NK-92 treated with Interleukin-12 subunit alpha and Interleukin-12 subunit beta, amount 100 ng/mL, for 24 hours (cell line): ENCODE data around the gene STX2.
"Not testable (repeated sequence)": the region's sequence is repeated elsewhere in the genome, so short reads cannot be mapped to it uniquely, and the experiment has no call there.

Source experiments
- DNase-seq: peaks from one replicate; lab custom pipeline; 2025; lab: John Stamatoyannopoulos, UW

The STX2 gene

GRCh38 chr12:130764475-130765185 is 74.4 kb downstream of the STX2 start:
- no peak for DNase-seq

GRCh38 chr12:130764073-130764472 is 75.0 kb downstream of the STX2 start:
- no peak for DNase-seq

GRCh38 chr12:130762319-130762675 is 76.8 kb downstream of the STX2 start:
- no peak for DNase-seq

- DNase-seq: no peak
Measured at GRCh38 chr12:130761537-130762318, 77.3 kb downstream of the STX2 start.

DNA sequence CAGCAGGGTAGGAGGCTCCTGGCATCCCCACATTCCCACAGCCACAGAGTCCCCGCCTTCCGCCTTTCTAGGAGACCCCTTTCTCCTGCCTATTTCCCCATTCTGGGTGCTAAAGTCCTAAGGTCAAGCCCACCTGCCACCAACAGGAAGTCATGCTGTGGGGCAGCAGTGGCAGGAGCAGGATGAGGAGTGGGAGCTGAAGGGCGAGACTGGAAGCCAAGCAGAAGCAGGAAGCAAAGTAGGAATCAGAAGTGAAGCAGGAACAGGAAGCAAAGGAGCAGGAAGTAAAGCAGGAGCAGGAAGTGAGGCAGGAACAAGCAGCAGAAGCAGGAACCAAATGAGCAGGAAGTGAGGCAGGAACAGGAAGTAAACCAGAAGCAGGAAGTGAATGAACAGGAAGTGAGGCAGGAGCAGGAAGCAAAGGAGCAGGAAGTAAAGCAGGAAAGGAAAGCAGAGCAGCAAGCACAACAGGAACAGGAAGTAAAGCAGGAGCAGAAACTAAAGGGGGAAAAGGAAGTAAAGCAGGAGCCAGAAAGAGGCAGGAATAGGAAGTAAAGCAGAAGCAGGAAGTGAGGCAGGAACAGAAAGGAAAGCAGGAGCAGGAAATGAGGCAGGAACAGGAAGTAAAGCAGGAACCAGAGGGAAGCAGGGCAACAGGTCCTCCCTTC is 84.7 kb downstream of the STX2 start:
- no peak for DNase-seq

GRCh38 chr12:130752692-130753230 is 86.3 kb downstream of the STX2 start:
- peak; percentile 2 for DNase-seq

- not testable (repeated sequence) for DNase-seq
Measured at GRCh38 chr12:130752037-130752436, 87.0 kb downstream of the STX2 start.

- no peak for DNase-seq
Measured at GRCh38 chr12:130748786-130749185, 90.3 kb downstream of the STX2 start.

GRCh38 chr12:130747867-130748740 is 90.9 kb downstream of the STX2 start:
- DNase-seq: peak; percentile 38

DNA sequence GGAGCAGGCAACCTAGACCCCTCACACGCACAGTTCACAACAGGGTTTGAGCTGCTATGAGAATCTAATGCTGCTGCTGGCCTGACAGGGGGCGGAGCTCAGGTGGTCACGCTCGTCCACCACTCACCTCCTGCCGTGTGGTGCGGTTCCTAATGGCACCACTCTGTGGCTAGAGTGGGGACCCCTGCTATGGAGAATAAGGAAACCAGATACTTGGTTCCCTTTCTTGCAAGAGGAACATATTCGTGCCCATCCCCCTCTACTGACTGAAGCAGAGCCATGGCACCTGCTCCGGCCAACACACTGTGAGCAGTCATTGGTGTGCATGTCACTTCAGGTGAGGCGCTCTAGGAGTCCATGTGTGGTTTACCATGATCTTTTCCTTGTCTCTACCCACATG is 92.5 kb downstream of the STX2 start:
- no peak for DNase-seq

GRCh38 chr12:130745921-130746320 is 93.1 kb downstream of the STX2 start:
- DNase-seq: no peak

GRCh38 chr12:130744274-130744673 is 94.8 kb downstream of the STX2 start:
- DNase-seq: no peak

DNA sequence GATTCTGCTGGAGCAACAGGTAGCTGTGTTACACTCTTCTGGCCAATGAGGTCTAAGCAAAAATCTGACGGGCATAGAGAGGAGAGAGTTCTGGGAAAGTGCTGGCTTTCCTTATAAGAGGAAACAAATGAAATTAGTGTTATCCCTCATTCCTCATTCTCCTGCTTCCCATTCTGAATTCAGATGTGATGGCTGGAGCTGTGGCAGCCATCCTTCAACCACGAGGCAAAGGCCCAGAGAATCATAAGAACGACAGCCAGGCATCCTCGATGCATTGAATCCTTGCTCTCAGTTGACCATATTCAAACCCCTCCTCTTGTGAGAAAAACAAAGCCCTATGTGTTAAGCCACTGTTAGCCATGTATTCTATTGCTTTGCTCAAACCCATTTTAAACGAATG is 95.4 kb downstream of the STX2 start:
- DNase-seq: no peak

DNA sequence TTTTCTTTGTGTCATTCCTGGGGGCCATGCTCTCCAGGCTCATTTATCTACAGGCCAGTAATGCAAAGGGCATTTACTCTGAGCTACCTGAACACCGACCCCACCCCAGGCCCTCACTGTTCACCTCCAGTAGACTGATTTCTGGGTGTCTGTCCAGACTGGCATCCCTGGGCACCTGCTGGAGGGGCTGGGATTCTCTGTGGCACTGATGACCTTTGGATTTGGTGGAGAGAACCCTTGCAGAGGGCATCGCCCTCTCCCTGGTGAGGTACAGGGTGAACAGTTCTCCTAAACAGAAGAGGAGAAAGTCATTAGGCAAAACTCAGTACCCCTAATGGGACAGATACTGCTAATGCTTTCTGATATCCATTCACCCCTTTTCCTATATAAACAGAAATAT is 95.9 kb downstream of the STX2 start:
- DNase-seq: no peak

DNA sequence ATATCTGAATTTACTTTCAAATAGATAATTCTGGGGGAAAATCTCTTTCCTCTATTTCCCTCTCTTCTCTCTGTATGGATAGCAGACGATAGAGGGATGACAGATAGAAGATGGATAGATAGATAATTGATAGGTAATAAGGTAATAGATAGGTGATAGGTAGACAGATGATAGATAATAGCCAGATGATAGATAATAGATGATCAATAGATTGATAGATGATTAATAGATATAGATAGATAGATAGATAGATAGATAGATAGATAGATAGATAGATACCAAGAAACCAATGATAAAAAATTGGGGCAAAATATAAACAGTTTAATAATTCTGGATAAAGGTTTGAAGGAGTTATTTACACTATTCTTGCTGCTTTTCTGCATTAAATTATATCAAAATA is 96.3 kb downstream of the STX2 start:
- no peak for DNase-seq

DNA sequence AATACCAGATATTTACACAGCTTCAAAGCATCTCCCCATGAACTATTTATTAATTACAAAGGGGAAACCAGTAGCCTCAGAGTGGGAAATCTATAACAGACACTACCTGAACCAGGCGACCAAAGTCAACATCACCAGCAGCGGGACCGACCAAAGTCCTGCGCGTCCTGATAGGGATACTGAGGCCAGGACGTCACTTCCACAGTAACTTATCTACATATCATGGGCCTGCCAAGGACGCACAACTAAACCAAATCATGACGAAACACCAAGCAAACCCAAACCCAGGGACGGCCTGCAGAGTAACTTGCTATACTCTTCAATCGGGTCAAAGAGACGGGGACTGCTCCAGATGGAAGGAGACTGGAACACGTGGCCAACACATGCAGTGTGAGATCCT is 96.9 kb downstream of the STX2 start:
- DNase-seq: no peak
